ENCODE measurements around the gene ACAN.

ACAN gene

GRCh38 chr15:88803241-88803919 lies at the start of gene ACAN:
Gene ACAN, plus strand, starts transcription at chr15:88803436. Its CDS starts 32,771 bp downstream, at chr15:88836207.
- no peak within 1 kb of the TSS for H3K4me3 ChIP-seq (ENCODE audit: low read length)
- TF ChIP-seq CTCF (IDR thresholded peaks at IDR 0.05; ENCODE audit: insufficient read depth, low read depth, low read length, missing control alignments) = no peak
- DNase-seq (ENCODE audit: low read depth) = no peak

GRCh38 chr15:88756521-88756920 lies 46.7 kb upstream of the ACAN start:
- TF ChIP-seq CTCF (IDR thresholded peaks at IDR 0.05; ENCODE audit: insufficient read depth, low read depth, low read length, missing control alignments) = no peak
- no peak overlapping the region for H3K4me3 ChIP-seq (ENCODE audit: low read length)
- no peak for DNase-seq (ENCODE audit: low read depth)

GRCh38 chr15:88756921-88757320 lies 46.3 kb upstream of the ACAN start:
- no peak overlapping the region for H3K4me3 ChIP-seq (ENCODE audit: low read length)
- no peak for TF ChIP-seq CTCF (IDR thresholded peaks at IDR 0.05; ENCODE audit: insufficient read depth, low read depth, low read length, missing control alignments)
- DNase-seq (ENCODE audit: low read depth) = peak; percentile 53

- DNase-seq (ENCODE audit: low read depth) = no peak
- TF ChIP-seq CTCF (IDR thresholded peaks at IDR 0.05; ENCODE audit: insufficient read depth, low read depth, low read length, missing control alignments) = no peak
- no peak overlapping the region for H3K4me3 ChIP-seq (ENCODE audit: low read length)
Observed at GRCh38 chr15:88759872-88760271, 43.4 kb upstream of the ACAN start.

GRCh38 chr15:88764448-88764847 lies 38.8 kb upstream of the ACAN start:
- no peak for DNase-seq (ENCODE audit: low read depth)
- TF ChIP-seq CTCF (IDR thresholded peaks at IDR 0.05; ENCODE audit: insufficient read depth, low read depth, low read length, missing control alignments) = no peak
- H3K4me3 ChIP-seq (ENCODE audit: low read length) = no peak overlapping the region

GRCh38 chr15:88765212-88765611 lies 38.0 kb upstream of the ACAN start:
- no peak for DNase-seq (ENCODE audit: low read depth)
- no peak for TF ChIP-seq CTCF (IDR thresholded peaks at IDR 0.05; ENCODE audit: insufficient read depth, low read depth, low read length, missing control alignments)
- H3K4me3 ChIP-seq (ENCODE audit: low read length) = no peak overlapping the region

All from epithelial cell of esophagus (primary cell).